HepG2 (cell line): ENCODE results near the gene PCYT2. TPM values are rescaled to one million over a fixed set of nuclear protein-coding genes. Genes with fewer than 3 reads are reported as not detected.
A peak's percentile ranks its signal among the peaks of the same experiment; 100 is the strongest.

ENCODE experiments used
- ATAC-seq: fragments of 200-7000 bp; cut with Tn5 transposase; 3 replicates; pipeline ENCODE4 v1.9.1; 2020; ENCODE audit warnings: mild to moderate bottlenecking, moderate library complexity
- BruUV-seq: library from RNA; stranded (reverse); fragments of 400-500 nt; replicated peaks from 2 replicates; lab custom pipeline; 2021; lab: Mats Ljungman, UMichigan
- CTCF ChIA-PET: fragments of 300-600 bp; formaldehyde crosslinking; extraction: SDS; loops from one replicate; lab custom pipeline; 2021; ENCODE audit warnings: low total read pairs, inconsistent platforms, low intra/inter-chr PET ratio; lab: Yijun Ruan, JAX
- POLR2A ChIA-PET: fragments of 350-600 bp; sonication (Branson Sonifier 250); formaldehyde crosslinking; loops from one replicate; lab custom pipeline; 2020; ENCODE audit warnings: antibody characterized with exemption, inconsistent platforms; lab: Yijun Ruan, JAX
- DNase-seq: peaks from one replicate; pipeline ENCODE4 v3.0.0-alpha.2; 2015; ENCODE audit warnings: low spot score
- FAIRE-seq: peaks from 3 replicates; lab custom pipeline; 2011; peaks lifted over from hg19 to GRCh38; lab: Jason Lieb, UNC
- H2AFZ ChIP-seq: one replicate; pipeline ENCODE4 v1.6.1; 2011; ENCODE audit warnings: low read length, inconsistent platforms
- H3K27ac ChIP-seq: fragments of 300-600 bp; 3 replicates; pipeline ENCODE4 v1.8.0; 2011; ENCODE audit warnings: mixed run types, mild to moderate bottlenecking, mixed read lengths, low read length, inconsistent platforms; ENCODE audit not compliant: insufficient read depth; ENCODE audit errors: extremely low read length
- H3K27me3 ChIP-seq, 2 experiments: fragments of 200-600 bp in 1 of 2; 2 replicates in 1 of 2; 3 replicates in 1 of 2; pipeline versions ENCODE4 v1.6.0 to v1.8.0; 2011; ENCODE audit warnings: low read length in 2 of 2, mild to moderate bottlenecking in 2 of 2, moderate library complexity in 2 of 2, inconsistent platforms in 1 of 2; ENCODE audit not compliant: insufficient read depth in 2 of 2, control insufficient read depth in 1 of 2
- H3K36me3 ChIP-seq, 2 experiments: fragments of 200-600 bp in 1 of 2; replicated peaks in 1 of 2; 2 replicates in 1 of 2; 3 replicates in 1 of 2; pipeline versions ENCODE4 v1.5.1 to v1.8.0; 2011; ENCODE audit warnings: low read length in 2 of 2, inconsistent platforms in 1 of 2; ENCODE audit not compliant: insufficient read depth in 2 of 2, control insufficient read depth in 1 of 2
- H3K4me1 ChIP-seq: 2 replicates; pipeline ENCODE4 v1.5.1; 2012; ENCODE audit warnings: low read length, inconsistent platforms; ENCODE audit not compliant: insufficient read depth
- H3K4me2 ChIP-seq: 2 replicates; pipeline ENCODE4 v1.6.0; 2011; ENCODE audit warnings: low read depth, low read length, inconsistent platforms
- H3K4me3 ChIP-seq, 3 experiments: fragments of 200-600 bp in 1 of 3; sonication (generic), shearing (Covaris generic) in 1 of 3; replicated peaks in 1 of 3; 2 replicates each; pipeline ENCODE4 v1.5.1; 2011 to 2016; ENCODE audit warnings: low read length in 3 of 3, inconsistent platforms in 2 of 3, low read depth in 2 of 3, mild to moderate bottlenecking in 2 of 3, control low read depth in 1 of 3, mixed read lengths in 1 of 3; ENCODE audit not compliant: insufficient read depth in 1 of 3
- H3K79me2 ChIP-seq: one replicate; pipeline ENCODE4 v1.6.1; 2011; ENCODE audit warnings: low read length, inconsistent platforms; ENCODE audit not compliant: insufficient read depth
- H3K9ac ChIP-seq: 2 replicates; pipeline ENCODE4 v1.6.0; 2011; ENCODE audit warnings: mild to moderate bottlenecking, low read depth, low read length, inconsistent platforms; ENCODE audit not compliant: insufficient read depth
- H3K9me3 ChIP-seq: 2 replicates; pipeline ENCODE4 v1.5.1; 2012; ENCODE audit warnings: mild to moderate bottlenecking, low read length
- H4K20me1 ChIP-seq: 2 replicates; pipeline ENCODE4 v1.6.0; 2011; ENCODE audit warnings: inconsistent platforms, mild to moderate bottlenecking, low read length, moderate library complexity; ENCODE audit not compliant: insufficient read depth
- AGO2 ChIP-seq: fragments of 200-400 bp; formaldehyde crosslinking; optimal IDR thresholded peaks from 2 replicates; pipeline ENCODE3; 2017; ENCODE audit warnings: mild to moderate bottlenecking, low read depth, low read length, moderate library complexity
- CEBPB ChIP-seq: IDR thresholded peaks from 2 replicates; pipeline ENCODE4 v1.6.1; 2011; ENCODE audit warnings: low read depth, low read length, improper control_type of control experiment, borderline replicate concordance
- CHCHD3 ChIP-seq: sonication (generic); formaldehyde crosslinking; IDR thresholded peaks from 2 replicates; pipeline ENCODE4 v1.8.0; 2022; ENCODE audit warnings: mild to moderate bottlenecking, missing genetic modification reagents, moderate library complexity
- FOSL2 ChIP-seq: sonication (generic); formaldehyde crosslinking; IDR thresholded peaks from 2 replicates; pipeline ENCODE4 v1.4.0; 2020; ENCODE audit warnings: missing genetic modification reagents
- HIVEP1 ChIP-seq: sonication (generic); formaldehyde crosslinking; IDR thresholded peaks from 2 replicates; pipeline ENCODE4 v1.4.0; 2020; ENCODE audit warnings: mild to moderate bottlenecking, missing genetic modification reagents
- HNRNPLL ChIP-seq: fragments of 200-400 bp; formaldehyde crosslinking; IDR thresholded peaks from 2 replicates; pipeline ENCODE4 v1.6.1; 2017; ENCODE audit warnings: mild to moderate bottlenecking, low read depth, low read length; ENCODE audit not compliant: poor library complexity, severe bottlenecking
- KDM6A ChIP-seq: IDR thresholded peaks from 2 replicates; pipeline ENCODE4 v1.6.1; 2016; ENCODE audit warnings: low read depth
- MAF1 ChIP-seq: sonication (generic); formaldehyde crosslinking; IDR thresholded peaks from 2 replicates; pipeline ENCODE4 v1.5.0; 2020; ENCODE audit warnings: missing genetic modification reagents, borderline replicate concordance
- MEF2D ChIP-seq: sonication (generic); formaldehyde crosslinking; IDR thresholded peaks from 2 replicates; pipeline ENCODE4 v1.5.1; 2020; ENCODE audit warnings: mild to moderate bottlenecking, missing genetic modification reagents
- MTA1 ChIP-seq: sonication (generic); formaldehyde crosslinking; IDR thresholded peaks from 2 replicates; pipeline ENCODE4 v1.4.0; 2020; ENCODE audit warnings: missing genetic modification reagents, mild to moderate bottlenecking, borderline replicate concordance
- NR2F6 ChIP-seq, 2 experiments: IDR thresholded peaks; 2 replicates each; pipeline ENCODE4 v1.6.1; 2016; ENCODE audit warnings: antibody characterized with exemption in 1 of 2, mild to moderate bottlenecking in 1 of 2
- PRPF4 ChIP-seq: fragments of 200-400 bp; formaldehyde crosslinking; IDR thresholded peaks from 2 replicates; pipeline ENCODE4 v1.6.1; 2016; ENCODE audit warnings: low read length, low read depth; ENCODE audit not compliant: poor library complexity, severe bottlenecking
- SPEN ChIP-seq: sonication (generic); formaldehyde crosslinking; IDR thresholded peaks from 2 replicates; pipeline ENCODE4 v1.5.1; 2020; ENCODE audit warnings: low read depth, mild to moderate bottlenecking, missing genetic modification reagents
- TBX2 ChIP-seq: sonication (generic); formaldehyde crosslinking; IDR thresholded peaks from 2 replicates; pipeline ENCODE4 v1.5.0; 2020; ENCODE audit warnings: missing genetic modification reagents, mild to moderate bottlenecking, borderline replicate concordance
- ZFP91 ChIP-seq: sonication (generic); formaldehyde crosslinking; IDR thresholded peaks from 2 replicates; pipeline ENCODE4 v1.9.0; 2022; ENCODE audit warnings: missing genetic modification reagents, mild to moderate bottlenecking, borderline replicate concordance
- ZNF12 ChIP-seq: sonication (generic); formaldehyde crosslinking; IDR thresholded peaks from 2 replicates; pipeline ENCODE4 v1.5.0; 2020; ENCODE audit warnings: missing genetic modification reagents
- ZNF451 ChIP-seq: sonication (generic); formaldehyde crosslinking; IDR thresholded peaks from 2 replicates; pipeline ENCODE4 v1.5.0; 2020; ENCODE audit warnings: mild to moderate bottlenecking, missing genetic modification reagents
- ZNF546 ChIP-seq: sonication (generic); formaldehyde crosslinking; conservative IDR thresholded peaks from 2 replicates; pipeline ENCODE4 v1.8.1; 2023; ENCODE audit warnings: mild to moderate bottlenecking, missing genetic modification reagents
- ZNF670 ChIP-seq: sonication (generic); formaldehyde crosslinking; IDR thresholded peaks from 2 replicates; pipeline ENCODE4 v1.8.0; 2022; ENCODE audit warnings: mild to moderate bottlenecking, missing genetic modification reagents, borderline replicate concordance
- WGBS: methylation state at CpG from one replicate; pipeline ENCODE4 v1.1.6; 2017; ENCODE audit warnings: low lambda C conversion rate; 5-methylcytosine and 5-hydroxymethylcytosine counted together
- in situ Hi-C: cut with HindIII; loops from 2 replicates; pipeline ENCODE4 v1.10.0; 2017; ENCODE audit warnings: low pct_unique_long_range_greater_than_20kb; ENCODE audit not compliant: extremely low pct_ligation_motif_present
- intact Hi-C: fragments of 100-400 bp; cut with micrococcal nuclease; formaldehyde crosslinking; loops from one replicate; pipeline ENCODE4 v1.10.0; 2022; ENCODE audit not compliant: unreplicated experiment
- polyA plus RNA-seq, 8 experiments: library from polyadenylated mRNA; depleted of rRNA in 3 of 8; stranded (reverse) in 7 of 8; unstranded in 1 of 8; fragments of >200 nt; fragmentation: Illumina TruSeq in 4 of 8; extraction: Trizol in 4 of 8; gene quantifications; 2 replicates each; pipeline versions ENCODE4 v1.2.1 to v1.2.3, GENCODE V29; 2011 to 2016; ENCODE audit warnings: low read depth in 4 of 8, missing spikeins in 1 of 8, mixed read lengths in 1 of 8; ENCODE audit not compliant: insufficient read depth in 1 of 8
- total RNA-seq, 5 experiments: library from RNA; depleted of rRNA; stranded (reverse); fragments of >200 nt; fragmentation: Illumina TruSeq; extraction: Trizol; gene quantifications; 2 replicates each; pipeline ENCODE4 v1.2.3, GENCODE V29; 2016; ENCODE audit warnings: low read depth in 1 of 5

Gene PCYT2
- total and polyA plus RNA-seq, 2 of the 13 experiments (the other 11 are each of a cell fraction or from before 2014, with no cell fraction given) = 147 to 297 TPM

- TF ChIP-seq HNRNPLL (peak; percentile 16), FOSL2 (peak; percentile 40; the same call in 1 of the 2 replicates), MTA1 (no peak), AGO2 (peak; percentile 76)
- TF ChIP-seq, all 625 proteins: peak for 5
Measured at GRCh38 chr17:81912441-81913309, 1.5 kb upstream of the PCYT2 start (continued).

- Histone ChIP-seq H3K27ac (peak overlapping the region; percentile 42), H3K4me1 (peaks cover 52% of the 10 kb centered on the region), H4K20me1 (peaks cover 9% of the 10 kb centered on the region; the same call in 1 of the 2 replicates), H2AFZ (no peak overlapping the region), H3K27me3 (no peaks in the 10 kb centered on the region; a peak in 1 of 5 replicates), H3K36me3 (peaks cover 49 to 69% of the 10 kb centered on the region in 2 experiments), H3K4me3 (peak overlapping the region in 1 of 3 experiments; percentile 45; a peak in 1 of 6 replicates), H3K79me2 (peaks cover 45% of the 10 kb centered on the region), H3K9me3 (no peaks in the 10 kb centered on the region), H3K9ac (no peak overlapping the region), H3K4me2 (peak overlapping the region; percentile 44)
- TF ChIP-seq KDM6A (CRISPR knock-in tag) = no peak
- TF ChIP-seq MEF2D = no peak
- TF ChIP-seq CHCHD3 = no peak
- no peak for TF ChIP-seq SPEN
- no peak for TF ChIP-seq ZNF451 (CRISPR knock-in tag)
- TF ChIP-seq NR2F6 (IDR thresholded peaks at IDR 0.05) = no peak
- TF ChIP-seq NR2F6 (CRISPR knock-in tag; IDR thresholded peaks at IDR 0.05) = no peak
- no peak for TF ChIP-seq MAF1 (CRISPR knock-in tag)
- TF ChIP-seq TBX2 = peak; percentile 6; the same call in 1 of the 2 replicates
- TF ChIP-seq CEBPB = no peak
- TF ChIP-seq HIVEP1 = peak; percentile 60; the same call in 1 of the 2 replicates
- 0 out of 2 replicates have a peak, but pooled peaks have one; percentile 45 for TF ChIP-seq ZNF670 (CRISPR knock-in tag)
- peak; percentile 75 for TF ChIP-seq AGO2
- TF ChIP-seq ZNF12 (CRISPR knock-in tag) = no peak
- TF ChIP-seq ZFP91 = peak; percentile 17; the same call in 1 of the 2 replicates
- TF ChIP-seq PRPF4 = peak; percentile 8
- no peak for TF ChIP-seq ZNF546 (CRISPR knock-in tag)
- in situ Hi-C loops = no loop called here
- no peak for DNase-seq
- 97% methylated on average over 19 of the region's 19 CpGs for WGBS
- no peak for ATAC-seq
- BruUV-seq = TSS peak; percentile 59
- POLR2A ChIA-PET = interaction anchor here (1.4 to 3.5 kb wide), 4 partner anchors 15 to 111 kb away, joined by 3 to 52 read pairs (median 8); partner anchors contain the start of genes ARHGDIA, CENPX, LRRC45 and MAFG
- intact Hi-C loops = loop anchor here (2.0 to 5.0 kb wide), 2 partner anchors 15 to 40 kb away; partner anchors contain the start of genes ARHGDIA and MAFG
- CTCF ChIA-PET = no interaction called here
- no peak for FAIRE-seq
Measured at GRCh38 chr17:81911969-81912368, 770 bp upstream of the PCYT2 start.
